Esophagus squamous epithelium (tissue), 5 donors: ENCODE results near the gene ITIH5. TPM values are rescaled to one million over a fixed set of nuclear protein-coding genes. Genes with fewer than 3 reads are reported as not detected.

Source experiments
- DNase-seq: peaks from one replicate; lab custom pipeline; 2025; lab: John Stamatoyannopoulos, UW
- H3K27ac ChIP-seq, 4 donors: fragments of 200-600 bp; sonication (generic); one replicate each; pipeline ENCODE4 v1.5.1; 2016 to 2019; ENCODE audit warnings: mild to moderate bottlenecking in 1 of 4
- H3K27me3 ChIP-seq, 4 donors: fragments of 200-600 bp; sonication (generic); 1 replicate in 3 of 4; 2 replicates in 1 of 4; pipeline versions ENCODE4 v1.5.1 to v1.6.0; 2017 to 2021; ENCODE audit warnings: antibody characterized with exemption in 1 of 4
- H3K36me3 ChIP-seq, 3 donors: fragments of 200-600 bp; sonication (generic); one replicate each; pipeline ENCODE4 v1.5.1; 2016 to 2019
- H3K4me1 ChIP-seq, 3 donors: fragments of 200-600 bp; sonication (generic); one replicate each; pipeline ENCODE4 v1.5.1; 2017 to 2019
- H3K4me3 ChIP-seq, 4 donors: fragments of 200-600 bp; sonication (generic); 1 replicate in 3 of 4; 2 replicates in 1 of 4; pipeline ENCODE4 v1.5.1; 2016 to 2019; ENCODE audit warnings: mild to moderate bottlenecking in 2 of 4, moderate library complexity in 1 of 4
- H3K9me3 ChIP-seq, 3 donors: fragments of 200-600 bp; sonication (generic); one replicate each; pipeline ENCODE4 v1.5.1; 2016 to 2019
- CTCF ChIP-seq, 6 experiments: fragments of 450-650 bp in 4 of 6; fragments of 200-600 bp in 2 of 6; sonication (generic) in 2 of 6; IDR thresholded peaks; one replicate each; pipeline ENCODE4 v1.5.1; 2016 to 2019; ENCODE audit warnings: antibody characterized with exemption in 6 of 6, mild to moderate bottlenecking in 4 of 6, moderate library complexity in 4 of 6
- POLR2A ChIP-seq, 4 donors: fragments of 450-650 bp; IDR thresholded peaks; one replicate each; pipeline ENCODE4 v1.6.1; 2017; ENCODE audit warnings: antibody characterized with exemption in 4 of 4, mild to moderate bottlenecking in 4 of 4, moderate library complexity in 3 of 4
- WGBS, 2 donors: methylation state at CpG; one replicate each; pipeline ENCODE4 v1.1.5; 2018; 5-methylcytosine and 5-hydroxymethylcytosine counted together
- intact Hi-C: fragments of 100-400 bp; cut with DNase I; formaldehyde crosslinking; loops from one replicate; pipeline ENCODE4 v1.15.0; 2022
- total RNA-seq, 4 donors: library from RNA; depleted of rRNA; stranded (reverse); fragments of >200 nt; gene quantifications; one replicate each; pipeline ENCODE4 v1.1.0, GENCODE V29; 2016
- donor health status: DM: yes; HTN: yes; CAD: no.

The ITIH5 gene
- total RNA-seq, 4 donors from 2014 or later = 2.2 to 21.4 (median 3.3) TPM

- DNase-seq = no peak
- TF ChIP-seq POLR2A (IDR thresholded peaks at IDR 0.05) (no peak), CTCF (IDR thresholded peaks at IDR 0.05) (no peak)
- H3K4me1 ChIP-seq = peaks cover 0 to 18% (median 4%) of the 10 kb centered on the region in 3 donors
- H3K36me3 ChIP-seq = no peaks in the 10 kb centered on the region
- no peaks in the 10 kb centered on the region for H3K9me3 ChIP-seq
- intact Hi-C loops = no loop called here
- no peaks in the 10 kb centered on the region for H3K27me3 ChIP-seq
- H3K27ac ChIP-seq = no peak overlapping the region
- WGBS, 2 donors = 86 to 88% methylated on average over 10 of the region's 10 CpGs
- H3K4me3 ChIP-seq = no peak overlapping the region
These were observed 77.0 kb downstream of the ITIH5 start for GRCh38 chr10:7589748-7590147.

DNA sequence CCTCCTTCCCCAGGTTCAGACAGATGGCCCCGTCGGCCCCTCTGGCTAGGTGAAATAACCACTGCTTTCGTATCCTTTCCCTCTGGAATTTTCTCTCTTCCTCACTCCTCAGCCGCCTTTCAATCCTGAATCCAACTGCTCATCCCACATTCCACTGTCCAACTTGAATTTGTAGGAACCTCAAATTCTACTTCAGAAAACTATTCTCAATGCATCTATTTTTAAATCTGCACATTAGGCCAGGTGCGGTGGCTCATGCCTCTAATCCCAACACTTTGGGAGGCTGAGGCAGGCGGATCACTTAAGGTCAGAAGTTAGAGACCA lies 78.9 kb downstream of the ITIH5 start:
- intact Hi-C loops = no loop called here
- WGBS, 2 donors = 88 to 92% methylated on average over 4 to 6 of the region's 6 CpGs
- H3K9me3 ChIP-seq = no peaks in the 10 kb centered on the region
- H3K4me3 ChIP-seq = no peak overlapping the region
- H3K36me3 ChIP-seq = no peaks in the 10 kb centered on the region
- no peak for DNase-seq
- H3K27me3 ChIP-seq = no peaks in the 10 kb centered on the region
- TF ChIP-seq POLR2A (IDR thresholded peaks at IDR 0.05) = no peak
- no peak for TF ChIP-seq CTCF (IDR thresholded peaks at IDR 0.05)
- peaks cover 0 to 6% (median 3%) of the 10 kb centered on the region in 3 donors for H3K4me1 ChIP-seq
- H3K27ac ChIP-seq = no peak overlapping the region

DNA sequence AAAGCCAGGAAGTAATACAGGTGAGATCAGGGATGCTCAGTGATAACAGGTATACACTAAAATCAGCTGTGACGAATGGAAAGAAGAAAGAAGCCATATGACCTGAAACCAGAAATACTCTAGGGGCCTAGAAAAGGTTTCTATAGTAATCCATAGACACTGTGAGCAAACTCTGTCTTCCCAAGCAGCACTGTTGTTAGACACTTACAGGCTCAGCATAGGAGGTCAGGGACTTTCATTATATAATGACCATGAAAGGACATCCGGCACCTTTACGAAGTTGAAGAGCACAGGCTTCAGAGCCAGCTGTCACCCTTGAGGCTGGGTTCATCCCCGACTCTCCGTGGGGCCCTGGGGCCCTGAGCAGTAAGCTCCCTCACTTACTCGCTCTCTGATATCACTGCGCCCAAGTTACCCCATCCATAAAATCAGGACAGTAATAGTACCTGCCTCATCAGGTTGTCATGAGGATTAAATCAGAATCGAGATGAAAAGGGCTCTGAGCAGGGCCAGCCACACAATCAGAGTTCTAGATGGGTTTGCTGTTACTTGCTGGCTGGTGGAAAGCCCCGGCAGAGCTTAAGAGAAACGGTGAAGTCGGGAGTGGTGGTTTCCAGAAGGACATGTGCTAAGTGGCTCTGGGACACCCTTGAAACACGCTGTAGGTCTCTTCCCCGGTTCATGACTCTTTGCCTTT lies 79.5 kb downstream of the ITIH5 start:
- Histone ChIP-seq H3K27me3 (no peaks in the 10 kb centered on the region), H3K4me1 (peaks cover 0 to under 1% (median 0%) of the 10 kb centered on the region in 3 donors), H3K4me3 (no peak overlapping the region), H3K27ac (no peak overlapping the region), H3K9me3 (no peaks in the 10 kb centered on the region), H3K36me3 (no peaks in the 10 kb centered on the region)
- intact Hi-C loops = no loop called here
- TF ChIP-seq CTCF (IDR thresholded peaks at IDR 0.05) = no peak
- TF ChIP-seq POLR2A (IDR thresholded peaks at IDR 0.05) = no peak
- 64 to 79% methylated on average over 11 to 13 of the region's 13 CpGs for WGBS, 2 donors
- DNase-seq = no peak

DNA sequence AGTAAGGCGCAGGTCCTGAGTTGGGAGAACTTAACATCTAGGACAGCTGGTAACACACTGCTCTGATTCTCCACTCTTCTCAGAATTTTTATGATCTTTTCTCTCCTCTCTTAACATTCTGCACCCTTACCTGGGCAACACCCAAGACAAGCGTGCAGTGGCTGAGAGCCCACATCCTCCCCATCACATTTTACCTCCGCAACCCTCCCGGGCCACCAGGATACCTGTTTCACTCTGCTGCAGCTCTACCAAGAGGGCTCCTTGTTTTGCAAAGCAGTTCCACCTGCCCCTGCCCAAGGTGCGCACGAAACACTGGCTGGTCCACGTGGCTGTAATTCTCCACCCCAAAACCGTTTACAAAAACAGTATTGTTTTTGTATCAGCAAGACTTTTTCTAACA lies 81.5 kb downstream of the ITIH5 start:
- no peaks in the 10 kb centered on the region for H3K27me3 ChIP-seq
- 77 to 80% methylated on average over 8 of the region's 8 CpGs for WGBS, 2 donors
- no peak for DNase-seq
- TF ChIP-seq CTCF (IDR thresholded peaks at IDR 0.05) (no peak), POLR2A (IDR thresholded peaks at IDR 0.05) (no peak)
- intact Hi-C loops = no loop called here
- no peaks in the 10 kb centered on the region for H3K9me3 ChIP-seq
- H3K4me1 ChIP-seq = no peaks in the 10 kb centered on the region
- no peaks in the 10 kb centered on the region for H3K36me3 ChIP-seq
- no peak overlapping the region for H3K4me3 ChIP-seq
- no peak overlapping the region for H3K27ac ChIP-seq

DNA sequence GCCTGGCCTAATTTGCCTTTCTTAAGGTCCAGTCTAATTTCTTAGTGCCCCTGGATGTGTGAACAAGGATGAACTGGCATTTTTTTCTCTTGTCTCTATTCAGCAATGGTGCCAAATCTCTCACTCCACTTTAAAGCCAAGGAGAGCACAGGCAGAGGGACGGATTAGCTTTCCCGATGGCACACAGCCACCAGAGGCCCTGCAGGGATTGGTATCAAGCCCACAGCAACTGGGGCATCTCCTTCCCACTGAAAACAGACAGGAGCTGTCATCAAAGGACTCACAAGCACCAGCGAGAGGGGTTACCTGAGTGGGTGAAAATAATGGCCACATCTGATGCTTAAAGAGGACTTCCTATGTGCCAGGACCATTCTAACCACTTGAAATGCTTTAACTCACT lies 83.1 kb downstream of the ITIH5 start:
- Histone ChIP-seq H3K27me3 (no peaks in the 10 kb centered on the region), H3K4me1 (no peaks in the 10 kb centered on the region), H3K36me3 (no peaks in the 10 kb centered on the region), H3K4me3 (no peak overlapping the region), H3K27ac (no peak overlapping the region), H3K9me3 (no peaks in the 10 kb centered on the region)
- TF ChIP-seq CTCF (IDR thresholded peaks at IDR 0.05) (no peak), POLR2A (IDR thresholded peaks at IDR 0.05) (no peak)
- WGBS, 2 donors = 18 to 68% methylated on average over 3 of the region's 3 CpGs
- DNase-seq = no peak
- intact Hi-C loops = no loop called here
